GM12878 (cell line): ENCODE data around the gene CHIT1. TPM values are rescaled to one million over a fixed set of nuclear protein-coding genes. Genes with fewer than 3 reads are reported as not detected.
A peak's percentile ranks its signal among the peaks of the same experiment; 100 is the strongest.

Experiments used
- ATF3 ChIP-seq: IDR thresholded peaks from 2 replicates; pipeline ENCODE4 v1.6.1; 2011; ENCODE audit warnings: low read depth, mild to moderate bottlenecking, low read length, moderate library complexity, borderline replicate concordance; ENCODE audit errors: extremely low read depth
- CBX5 ChIP-seq: sonication (generic); IDR thresholded peaks from 2 replicates; pipeline ENCODE4 v1.6.1; 2016; ENCODE audit warnings: low read depth, moderate library complexity, mild to moderate bottlenecking, inconsistent platforms
- IKZF2 ChIP-seq, 2 experiments: fragments of 450-650 bp; IDR thresholded peaks; 2 replicates each; pipeline ENCODE4 v1.6.1; 2017; ENCODE audit warnings: mild to moderate bottlenecking in 2 of 2, moderate library complexity in 2 of 2
- KAT2A ChIP-seq: conservative IDR thresholded peaks from 2 replicates; pipeline ENCODE4 v1.6.1; 2011; ENCODE audit warnings: low read depth, low read length; ENCODE audit not compliant: control insufficient read depth
- MTA2 ChIP-seq: fragments of 450-650 bp; IDR thresholded peaks from 2 replicates; pipeline ENCODE4 v1.6.1; 2016; ENCODE audit warnings: low read depth, mild to moderate bottlenecking, moderate library complexity
- NBN ChIP-seq: fragments of 450-650 bp; IDR thresholded peaks from 2 replicates; pipeline ENCODE4 v1.6.1; 2016
- NR2F1 ChIP-seq: fragments of 450-650 bp; conservative IDR thresholded peaks from 2 replicates; pipeline ENCODE4 v1.6.1; 2017; ENCODE audit warnings: mild to moderate bottlenecking
- NRF1 ChIP-seq: conservative IDR thresholded peaks from 2 replicates; pipeline ENCODE4 v1.6.1; 2011; ENCODE audit warnings: mild to moderate bottlenecking, low read depth, low read length, improper control_type of control experiment
- POU2F2 ChIP-seq: IDR thresholded peaks from 3 replicates; pipeline ENCODE4 v1.6.1; 2011; ENCODE audit warnings: low read depth, mild to moderate bottlenecking, low read length, borderline replicate concordance
- RELA ChIP-seq: fragments of 450-650 bp; IDR thresholded peaks from 2 replicates; pipeline ENCODE4 v1.8.0; 2014; ENCODE audit warnings: borderline replicate concordance; ENCODE audit not compliant: partially characterized antibody
- RELB ChIP-seq: fragments of 450-650 bp; IDR thresholded peaks from 2 replicates; pipeline ENCODE4 v1.6.1; 2017; ENCODE audit warnings: low read depth, mild to moderate bottlenecking, moderate library complexity
- RUNX3 ChIP-seq: IDR thresholded peaks from 2 replicates; pipeline ENCODE4 v1.6.1; 2012; ENCODE audit warnings: low read length, inconsistent platforms
- SKIL ChIP-seq: fragments of 450-650 bp; IDR thresholded peaks from 2 replicates; pipeline ENCODE4 v1.6.1; 2017; ENCODE audit warnings: mild to moderate bottlenecking, low read depth, inconsistent platforms; ENCODE audit not compliant: poor library complexity, severe bottlenecking
- SPI1 ChIP-seq: IDR thresholded peaks from 2 replicates; pipeline ENCODE4 v1.6.1; 2011; ENCODE audit warnings: low read depth, mild to moderate bottlenecking, low read length, moderate library complexity, borderline replicate concordance; ENCODE audit not compliant: insufficient read depth
- SUPT20H ChIP-seq: IDR thresholded peaks from 2 replicates; pipeline ENCODE4 v1.6.1; 2011; ENCODE audit warnings: low read depth, mild to moderate bottlenecking, low read length, moderate library complexity, borderline replicate concordance; ENCODE audit not compliant: control insufficient read depth
- TCF12 ChIP-seq: IDR thresholded peaks from 2 replicates; pipeline ENCODE4 v1.6.1; 2011; ENCODE audit warnings: low read depth, mild to moderate bottlenecking, low read length
- polyA plus RNA-seq, 11 experiments: library from polyadenylated mRNA; depleted of rRNA in 4 of 11; unstranded in 6 of 11; stranded (reverse) in 5 of 11; fragments of >200 nt; fragmentation: Nextera tagmentation in 4 of 11; fragmentation: Illumina TruSeq in 1 of 11; extraction: Ambion mirVana in 4 of 11; extraction: Trizol in 1 of 11; gene quantifications; 1 replicate in 1 of 11; 2 replicates in 10 of 11; pipeline versions ENCODE4 v1.2.1 to v1.2.3, GENCODE V29; 2011 to 2016; ENCODE audit warnings: inconsistent platforms in 2 of 11, missing spikeins in 2 of 11, low read depth in 1 of 11
- total RNA-seq, 4 experiments: library from RNA; depleted of rRNA in 3 of 4; stranded (reverse); fragments of >200 nt in 3 of 4; fragmentation: Illumina TruSeq in 1 of 4; extraction: Trizol in 1 of 4; gene quantifications; 2 replicates each; pipeline versions ENCODE4 v1.2.1 to v1.2.3, GENCODE V29; 2013 to 2021
- TF ChIP-seq, protein P1 (sequence below): IDR thresholded peaks from 2 replicates; pipeline ENCODE4 v1.6.1; 2011; ENCODE audit warnings: borderline replicate concordance, low read depth, mild to moderate bottlenecking, moderate library complexity, low read length; ENCODE audit not compliant: insufficient read depth, poor library complexity, severe bottlenecking
- TF ChIP-seq, protein P2 (sequence below): fragments of 450-650 bp; IDR thresholded peaks from 2 replicates; pipeline ENCODE4 v1.6.1; 2016; ENCODE audit warnings: mild to moderate bottlenecking
- TF ChIP-seq, protein P3 (sequence below): fragments of 450-650 bp; formaldehyde crosslinking; IDR thresholded peaks from 2 replicates; pipeline ENCODE4 v1.5.0; 2022; ENCODE audit warnings: mild to moderate bottlenecking, missing genetic modification characterization

The CHIT1 gene
- total and polyA plus RNA-seq, 10 of the 15 experiments (the other 5 are each of a cell fraction or from before 2014, with no cell fraction given) = 0.02 to 2.1 (median 0.76) TPM

- peak; percentile 58; the same call in 1 of the 2 replicates for TF ChIP-seq RELB
- 0 out of 2 replicates have a peak, but pooled peaks have one; percentile 17 for TF ChIP-seq SPI1
- no peak for TF ChIP-seq TCF12
- TF ChIP-seq MTA2 = peak; percentile 47; the same call in 1 of the 2 replicates
- no peak for TF ChIP-seq ATF3
- 0 out of 2 replicates have a peak, but pooled peaks have one; percentile 25 for TF ChIP-seq NR2F1
- peak; percentile 80 for TF ChIP-seq NBN
- peak; percentile 97 for TF ChIP-seq RUNX3
- TF ChIP-seq, protein P1, sequence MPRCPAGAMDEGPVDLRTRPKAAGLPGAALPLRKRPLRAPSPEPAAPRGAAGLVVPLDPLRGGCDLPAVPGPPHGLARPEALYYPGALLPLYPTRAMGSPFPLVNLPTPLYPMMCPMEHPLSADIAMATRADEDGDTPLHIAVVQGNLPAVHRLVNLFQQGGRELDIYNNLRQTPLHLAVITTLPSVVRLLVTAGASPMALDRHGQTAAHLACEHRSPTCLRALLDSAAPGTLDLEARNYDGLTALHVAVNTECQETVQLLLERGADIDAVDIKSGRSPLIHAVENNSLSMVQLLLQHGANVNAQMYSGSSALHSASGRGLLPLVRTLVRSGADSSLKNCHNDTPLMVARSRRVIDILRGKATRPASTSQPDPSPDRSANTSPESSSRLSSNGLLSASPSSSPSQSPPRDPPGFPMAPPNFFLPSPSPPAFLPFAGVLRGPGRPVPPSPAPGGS = no peak
- TF ChIP-seq, protein P2, sequence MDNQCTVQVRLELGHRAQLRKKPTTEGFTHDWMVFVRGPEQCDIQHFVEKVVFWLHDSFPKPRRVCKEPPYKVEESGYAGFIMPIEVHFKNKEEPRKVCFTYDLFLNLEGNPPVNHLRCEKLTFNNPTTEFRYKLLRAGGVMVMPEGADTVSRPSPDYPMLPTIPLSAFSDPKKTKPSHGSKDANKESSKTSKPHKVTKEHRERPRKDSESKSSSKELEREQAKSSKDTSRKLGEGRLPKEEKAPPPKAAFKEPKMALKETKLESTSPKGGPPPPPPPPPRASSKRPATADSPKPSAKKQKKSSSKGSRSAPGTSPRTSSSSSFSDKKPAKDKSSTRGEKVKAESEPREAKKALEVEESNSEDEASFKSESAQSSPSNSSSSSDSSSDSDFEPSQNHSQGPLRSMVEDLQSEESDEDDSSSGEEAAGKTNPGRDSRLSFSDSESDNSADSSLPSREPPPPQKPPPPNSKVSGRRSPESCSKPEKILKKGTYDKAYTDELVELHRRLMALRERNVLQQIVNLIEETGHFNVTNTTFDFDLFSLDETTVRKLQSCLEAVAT = peak; percentile 63; the same call in 1 of the 2 replicates
- TF ChIP-seq KAT2A = no peak
- TF ChIP-seq POU2F2 = 0 out of 3 replicates have a peak, but pooled peaks have one; percentile 66
- TF ChIP-seq SUPT20H = no peak
- peak; percentile 33; the same call in 1 of the 2 replicates for TF ChIP-seq NRF1
- peak; percentile 53 to 67 for TF ChIP-seq IKZF2 (IDR thresholded peaks at IDR 0.05)
- peak; percentile 66 for TF ChIP-seq SKIL
- TF ChIP-seq, protein P3, sequence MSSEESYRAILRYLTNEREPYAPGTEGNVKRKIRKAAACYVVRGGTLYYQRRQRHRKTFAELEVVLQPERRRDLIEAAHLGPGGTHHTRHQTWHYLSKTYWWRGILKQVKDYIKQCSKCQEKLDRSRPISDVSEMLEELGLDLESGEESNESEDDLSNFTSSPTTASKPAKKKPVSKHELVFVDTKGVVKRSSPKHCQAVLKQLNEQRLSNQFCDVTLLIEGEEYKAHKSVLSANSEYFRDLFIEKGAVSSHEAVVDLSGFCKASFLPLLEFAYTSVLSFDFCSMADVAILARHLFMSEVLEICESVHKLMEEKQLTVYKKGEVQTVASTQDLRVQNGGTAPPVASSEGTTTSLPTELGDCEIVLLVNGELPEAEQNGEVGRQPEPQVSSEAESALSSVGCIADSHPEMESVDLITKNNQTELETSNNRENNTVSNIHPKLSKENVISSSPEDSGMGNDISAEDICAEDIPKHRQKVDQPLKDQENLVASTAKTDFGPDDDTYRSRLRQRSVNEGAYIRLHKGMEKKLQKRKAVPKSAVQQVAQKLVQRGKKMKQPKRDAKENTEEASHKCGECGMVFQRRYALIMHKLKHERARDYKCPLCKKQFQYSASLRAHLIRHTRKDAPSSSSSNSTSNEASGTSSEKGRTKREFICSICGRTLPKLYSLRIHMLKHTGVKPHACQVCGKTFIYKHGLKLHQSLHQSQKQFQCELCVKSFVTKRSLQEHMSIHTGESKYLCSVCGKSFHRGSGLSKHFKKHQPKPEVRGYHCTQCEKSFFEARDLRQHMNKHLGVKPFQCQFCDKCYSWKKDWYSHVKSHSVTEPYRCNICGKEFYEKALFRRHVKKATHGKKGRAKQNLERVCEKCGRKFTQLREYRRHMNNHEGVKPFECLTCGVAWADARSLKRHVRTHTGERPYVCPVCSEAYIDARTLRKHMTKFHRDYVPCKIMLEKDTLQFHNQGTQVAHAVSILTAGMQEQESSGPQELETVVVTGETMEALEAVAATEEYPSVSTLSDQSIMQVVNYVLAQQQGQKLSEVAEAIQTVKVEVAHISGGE (CRISPR knock-in tag) = no peak
- TF ChIP-seq RELA = no peak
- TF ChIP-seq CBX5 = no peak
These were observed 37.9 kb upstream of the CHIT1 start (continued) for GRCh38 chr1:203267347-203267846.
